Measurements from ENCODE around the gene ARHGEF11. TPM values are rescaled to one million over a fixed set of nuclear protein-coding genes. Genes with fewer than 3 reads are reported as not detected.

The ARHGEF11 gene
- total RNA-seq, 1 donor from 2014 or later, result 37.7 TPM

GRCh38 chr1:157047062-157047410, 1.5 kb upstream of the ARHGEF11 start:
- no peak for DNase-seq (ENCODE audit: low spot score)

DNA sequence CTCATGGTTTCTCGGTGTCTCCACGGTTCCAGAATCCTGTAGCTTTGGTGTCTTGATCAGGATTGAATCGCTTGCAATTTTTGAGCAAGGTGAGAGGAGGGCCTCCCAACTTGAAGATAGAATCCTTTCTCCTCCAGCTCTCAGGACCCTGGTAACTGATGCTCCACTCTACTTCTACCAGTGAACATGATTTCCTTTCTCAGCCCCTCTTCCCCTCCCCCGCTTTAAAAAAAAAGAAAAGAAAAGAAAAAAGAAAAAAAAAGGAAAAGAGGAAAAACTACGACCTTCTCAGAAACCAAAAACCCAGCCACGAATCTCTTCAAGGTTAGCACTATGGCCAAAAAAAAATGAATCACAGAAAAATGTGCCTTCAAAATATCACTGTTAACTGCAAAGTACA, 1.2 kb downstream of the ARHGEF11 start:
- DNase-seq (ENCODE audit: low spot score), result no peak

GRCh38 chr1:157043685-157044084, 1.9 kb downstream of the ARHGEF11 start:
- DNase-seq (ENCODE audit: low spot score), result no peak

DNA sequence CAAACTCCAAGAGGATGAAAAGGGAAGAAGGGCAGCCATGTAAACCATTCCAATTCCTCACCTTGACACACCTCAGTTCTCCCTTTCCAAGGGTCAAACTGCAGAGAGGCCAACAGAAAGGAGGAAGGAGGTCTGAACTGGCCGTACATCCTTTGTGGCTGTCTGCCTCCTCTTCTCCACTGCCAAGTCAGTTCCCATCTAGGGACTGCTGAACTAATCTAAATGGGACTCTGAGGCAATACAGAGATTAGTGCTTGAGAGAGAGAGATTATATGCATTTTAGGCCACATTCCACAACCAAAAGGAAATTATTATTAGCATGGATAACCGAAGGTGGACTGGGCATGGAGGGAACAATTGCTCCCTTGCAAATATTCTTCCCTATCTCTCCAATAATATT, 2.7 kb downstream of the ARHGEF11 start:
- DNase-seq (ENCODE audit: low spot score), result no peak

DNA sequence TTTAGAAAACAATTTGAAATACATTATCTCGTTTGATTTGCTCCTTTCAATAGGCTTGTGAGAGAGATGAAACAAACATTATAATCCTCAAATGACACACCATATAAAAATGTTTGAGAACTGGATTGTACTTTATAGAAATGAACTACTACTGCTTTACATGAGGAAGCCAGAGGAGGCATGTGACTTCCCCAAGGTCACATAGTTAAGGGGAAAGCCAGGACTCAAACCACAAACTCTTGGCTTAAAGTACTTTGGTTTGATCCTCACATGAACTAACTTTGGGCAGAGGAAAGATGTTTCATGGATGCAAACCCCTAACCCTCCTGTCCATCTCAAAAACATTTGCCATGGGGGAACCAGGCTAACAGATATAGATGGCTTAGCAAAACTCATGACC, 4.7 kb downstream of the ARHGEF11 start:
- no peak for DNase-seq (ENCODE audit: low spot score)

DNA sequence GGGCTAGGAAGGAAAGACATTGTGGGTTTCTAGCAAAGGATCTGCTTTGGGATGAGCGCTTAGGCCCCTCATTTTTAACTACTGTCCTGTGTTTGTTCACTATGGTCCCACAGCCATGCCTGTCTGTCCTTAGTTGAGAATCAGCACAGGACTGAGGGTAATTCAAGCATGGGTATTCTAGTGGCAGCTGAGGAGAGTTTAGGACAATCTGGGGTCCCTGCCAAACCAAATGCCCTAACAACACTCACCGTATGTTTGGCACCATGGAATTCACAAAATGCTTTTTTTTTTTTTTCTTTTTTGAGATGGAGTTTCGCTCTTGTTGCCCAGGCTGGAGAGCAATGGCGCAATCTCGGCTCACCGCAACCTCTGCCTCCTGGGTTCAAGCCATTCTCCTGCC, 10.4 kb downstream of the ARHGEF11 start:
- no peak for DNase-seq (ENCODE audit: low spot score)

DNA sequence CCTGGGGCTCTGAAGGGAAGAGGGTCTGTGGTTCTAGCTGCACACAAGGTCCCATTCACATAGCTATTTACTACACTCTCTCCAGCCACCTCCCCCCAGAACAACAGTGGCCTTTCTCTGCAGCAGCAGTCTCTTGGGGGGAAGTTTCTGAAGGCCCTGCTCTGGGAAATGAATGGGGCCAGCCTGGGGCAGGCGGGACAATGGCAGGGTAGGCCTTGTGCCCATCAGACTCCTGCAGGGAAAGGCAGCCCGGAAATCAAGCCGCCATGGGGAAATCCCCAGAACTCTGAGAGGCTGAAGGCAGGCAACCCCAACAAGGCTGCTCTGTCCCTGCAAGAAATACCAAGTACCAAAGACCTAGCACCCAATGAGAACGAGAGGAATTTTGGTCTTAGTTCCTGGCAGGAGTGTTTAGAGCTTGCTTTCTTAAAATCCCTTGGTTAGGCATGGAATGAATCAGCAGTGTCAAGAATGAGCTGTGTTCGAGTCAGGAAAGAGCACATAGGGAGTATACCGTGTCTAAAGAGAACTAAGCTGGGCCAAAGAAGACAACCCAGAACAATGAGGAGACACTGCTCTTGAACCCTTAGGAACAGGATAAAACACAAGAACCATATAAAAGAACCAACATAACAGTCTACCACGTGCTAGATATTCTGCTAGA, 11.3 kb downstream of the ARHGEF11 start:
- DNase-seq (ENCODE audit: low spot score), result no peak

- no peak for DNase-seq (ENCODE audit: low spot score)
These were observed 12.1 kb downstream of the ARHGEF11 start for GRCh38 chr1:157033357-157033876.

DNA sequence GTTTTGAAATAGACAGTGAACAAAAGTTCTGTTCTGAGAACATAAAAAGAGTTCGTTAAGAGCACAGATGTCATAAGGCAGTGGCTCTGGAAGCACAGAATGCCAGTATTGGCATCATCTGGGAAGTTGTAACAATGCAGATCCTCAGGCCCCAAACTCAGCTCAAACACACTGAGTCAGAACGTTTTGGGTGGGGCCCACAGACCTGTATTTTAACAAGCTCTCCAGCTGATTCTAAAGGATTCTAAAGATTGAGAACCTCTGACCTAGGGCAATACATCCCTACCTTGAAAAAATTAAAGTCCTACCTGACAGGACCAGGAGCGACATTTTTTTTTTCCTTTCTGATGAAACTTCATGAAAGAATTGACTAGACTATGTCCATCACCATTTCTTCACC, 13.2 kb downstream of the ARHGEF11 start:
- DNase-seq (ENCODE audit: low spot score), result no peak

GRCh38 chr1:157030728-157031127, 14.8 kb downstream of the ARHGEF11 start:
- no peak for DNase-seq (ENCODE audit: low spot score)

DNA sequence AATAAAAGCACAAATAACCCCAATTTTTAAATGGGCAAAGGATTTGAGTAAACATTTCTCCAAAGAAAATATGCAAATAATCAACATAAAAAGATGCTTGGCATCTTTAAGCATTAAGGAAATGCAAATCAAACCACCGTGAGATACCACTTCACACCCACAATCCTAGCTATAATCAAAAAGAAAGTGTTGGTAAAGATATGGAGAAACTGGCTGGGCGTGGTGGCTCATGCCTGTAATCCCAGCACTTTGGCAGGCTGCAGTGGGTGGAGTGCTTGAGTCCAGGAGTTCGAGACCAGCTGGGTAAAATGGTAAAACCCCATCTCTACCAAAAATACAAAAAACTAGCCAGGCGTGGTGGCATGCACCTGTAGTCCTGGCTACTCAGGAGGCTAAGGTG, 16.9 kb downstream of the ARHGEF11 start:
- no peak for DNase-seq (ENCODE audit: low spot score)

- DNase-seq (ENCODE audit: low spot score), result no peak
These were observed 19.7 kb downstream of the ARHGEF11 start for GRCh38 chr1:157025856-157026255.

GRCh38 chr1:157025385-157025784, 20.2 kb downstream of the ARHGEF11 start:
- no peak for DNase-seq (ENCODE audit: low spot score)

DNA sequence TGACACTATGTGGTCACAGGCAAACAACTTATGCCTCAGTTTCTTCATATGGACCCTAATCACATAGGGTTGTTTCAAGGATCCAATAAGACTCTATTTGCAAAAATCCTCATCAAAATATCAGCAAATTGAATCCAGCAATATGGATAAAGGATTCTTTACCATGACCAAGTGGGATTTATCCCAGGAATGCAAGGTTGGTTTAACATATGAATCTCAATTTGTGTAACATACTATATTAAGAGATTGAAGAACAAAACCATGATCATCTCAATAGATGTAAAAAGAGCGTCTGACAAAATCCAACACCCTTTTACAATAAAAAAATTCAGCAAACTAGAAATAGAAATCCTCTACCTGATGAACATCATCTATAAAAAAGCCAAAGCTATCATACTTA, 23.9 kb downstream of the ARHGEF11 start:
- no peak for DNase-seq (ENCODE audit: low spot score)

DNA sequence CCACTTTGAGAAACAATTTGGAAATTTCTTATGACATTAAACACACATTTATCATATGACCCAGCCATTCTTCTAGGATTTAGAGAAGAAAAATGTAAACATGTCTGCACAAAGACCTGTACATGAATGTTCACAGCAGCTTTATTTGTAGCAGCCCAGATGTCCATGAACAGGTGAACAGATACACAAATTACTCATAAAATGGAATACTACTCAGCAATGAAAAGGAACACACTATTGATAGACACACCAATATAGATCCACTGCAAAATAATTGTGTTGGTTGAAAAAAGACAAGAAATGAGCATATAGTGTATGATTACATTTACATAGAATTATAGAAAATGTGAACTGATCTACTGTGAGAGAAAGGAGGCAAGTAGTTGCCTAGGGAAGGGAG, 26.1 kb downstream of the ARHGEF11 start:
- no peak for DNase-seq (ENCODE audit: low spot score)

GRCh38 chr1:157011845-157012244, 33.7 kb downstream of the ARHGEF11 start:
- no peak for DNase-seq (ENCODE audit: low spot score)

- DNase-seq (ENCODE audit: low spot score), result no peak
These were observed 37.0 kb downstream of the ARHGEF11 start for GRCh38 chr1:157008502-157008901.

DNA sequence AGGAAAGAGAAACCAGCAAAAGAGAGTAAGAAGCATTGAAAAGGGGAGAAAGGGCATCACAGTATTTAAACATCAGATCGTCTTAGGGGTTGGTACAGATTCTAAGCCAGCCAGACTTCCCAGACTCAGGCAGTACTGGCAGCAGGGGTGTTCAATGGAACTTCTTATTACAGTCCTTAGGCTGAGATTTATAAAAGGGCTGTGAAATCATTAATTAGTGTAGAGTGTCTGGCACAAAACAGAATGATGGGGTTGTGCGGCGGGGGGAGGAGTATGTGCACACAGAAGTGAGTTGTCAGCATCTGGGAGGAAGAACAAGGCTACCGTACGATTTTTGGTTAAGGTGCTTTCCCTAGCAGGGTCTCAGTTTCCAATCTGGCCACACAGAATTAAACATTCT, 38.2 kb downstream of the ARHGEF11 start:
- DNase-seq (ENCODE audit: low spot score), result no peak

DNA sequence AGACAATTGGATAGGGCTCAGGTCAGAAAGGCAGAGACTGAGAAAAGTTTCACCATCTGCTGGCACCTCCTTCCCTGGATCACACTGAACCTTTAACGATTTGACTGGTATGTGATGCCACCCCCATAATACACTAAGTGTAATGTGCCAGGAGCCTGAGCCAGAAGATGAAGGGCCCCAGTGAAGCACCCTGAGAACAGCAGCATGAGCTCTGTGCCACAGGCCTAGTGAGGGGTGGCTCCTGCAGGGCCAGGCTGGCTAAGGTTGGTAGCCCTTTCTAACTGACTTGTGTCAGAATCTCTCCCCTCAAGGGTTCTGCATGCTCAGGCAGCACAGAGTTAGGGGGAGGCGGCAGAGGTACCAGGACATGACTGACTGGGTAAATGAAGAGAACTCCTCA, 38.9 kb downstream of the ARHGEF11 start:
- no peak for DNase-seq (ENCODE audit: low spot score)

- no peak for DNase-seq (ENCODE audit: low spot score)
These were observed 39.6 kb downstream of the ARHGEF11 start for GRCh38 chr1:157005965-157006364.

DNA sequence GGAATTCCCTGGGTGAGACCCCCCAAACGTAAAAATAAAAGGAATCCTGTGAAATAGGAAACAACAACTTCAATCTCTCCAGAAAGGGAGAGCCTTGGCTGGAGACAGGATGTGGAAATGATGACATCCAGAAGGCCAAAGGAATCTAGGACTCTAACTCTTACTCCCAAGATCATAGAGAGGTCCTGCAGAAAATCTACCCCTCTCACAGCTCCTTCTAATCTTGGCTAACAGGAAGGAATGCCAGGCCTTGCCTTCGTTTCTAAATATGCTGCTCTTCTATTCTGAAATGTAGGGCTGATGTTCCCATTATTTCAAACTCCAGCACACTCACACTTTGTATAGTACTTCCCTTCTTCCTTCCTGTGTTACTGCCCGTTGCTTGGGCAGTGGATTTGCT, 40.7 kb downstream of the ARHGEF11 start:
- no peak for DNase-seq (ENCODE audit: low spot score)

DNA sequence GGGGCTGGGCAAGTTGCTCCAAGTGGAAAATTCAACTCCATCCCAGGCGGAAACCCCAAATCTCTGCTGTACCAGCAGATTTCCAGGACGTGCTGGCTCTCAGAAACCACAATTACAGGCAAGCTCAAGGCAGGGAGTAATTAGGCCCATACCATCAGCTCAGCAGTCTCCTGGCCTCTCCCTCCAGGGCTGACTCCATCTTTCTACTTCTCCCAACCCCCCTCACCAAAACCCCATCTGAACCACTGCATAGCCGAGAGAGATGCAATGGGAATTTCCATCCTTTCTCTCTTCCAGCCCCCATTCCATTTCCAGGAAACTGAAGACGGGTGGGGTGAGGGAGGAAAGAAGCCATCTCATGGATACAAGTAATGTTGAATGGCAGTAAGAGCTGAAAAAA, 41.2 kb downstream of the ARHGEF11 start:
- DNase-seq (ENCODE audit: low spot score), result no peak

DNA sequence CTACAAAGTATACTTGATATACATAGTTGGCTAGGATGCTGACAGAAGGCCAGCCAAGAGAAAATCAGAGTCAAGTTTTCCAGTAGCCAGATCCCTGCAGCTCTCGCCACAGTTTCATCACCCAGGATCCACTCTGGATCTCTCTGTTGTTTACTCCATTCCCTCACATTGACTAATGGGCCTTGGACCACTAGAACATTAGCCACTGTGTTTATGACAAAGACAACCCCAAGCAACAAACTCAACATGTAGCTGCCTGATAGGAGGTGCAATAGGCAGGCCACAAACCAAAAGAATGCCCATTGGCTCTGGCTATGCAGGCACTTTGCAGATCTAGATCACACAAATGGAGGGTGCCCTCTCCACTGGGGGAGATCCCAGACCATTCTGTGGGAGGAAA, 44.2 kb downstream of the ARHGEF11 start:
- no peak for DNase-seq (ENCODE audit: low spot score)

GRCh38 chr1:157000686-157001085, 44.9 kb downstream of the ARHGEF11 start:
- DNase-seq (ENCODE audit: low spot score), result no peak

Data from mesenteric fat pad (tissue), 1 donor.